ENCODE data around the gene PRSS33.
A peak's percentile ranks its signal among the peaks of the same experiment; 100 is the strongest.

Gene PRSS33

GRCh38 chr16:2819939-2820835 lies 32.8 kb upstream of the PRSS33 start:
- no peak for DNase-seq

DNA sequence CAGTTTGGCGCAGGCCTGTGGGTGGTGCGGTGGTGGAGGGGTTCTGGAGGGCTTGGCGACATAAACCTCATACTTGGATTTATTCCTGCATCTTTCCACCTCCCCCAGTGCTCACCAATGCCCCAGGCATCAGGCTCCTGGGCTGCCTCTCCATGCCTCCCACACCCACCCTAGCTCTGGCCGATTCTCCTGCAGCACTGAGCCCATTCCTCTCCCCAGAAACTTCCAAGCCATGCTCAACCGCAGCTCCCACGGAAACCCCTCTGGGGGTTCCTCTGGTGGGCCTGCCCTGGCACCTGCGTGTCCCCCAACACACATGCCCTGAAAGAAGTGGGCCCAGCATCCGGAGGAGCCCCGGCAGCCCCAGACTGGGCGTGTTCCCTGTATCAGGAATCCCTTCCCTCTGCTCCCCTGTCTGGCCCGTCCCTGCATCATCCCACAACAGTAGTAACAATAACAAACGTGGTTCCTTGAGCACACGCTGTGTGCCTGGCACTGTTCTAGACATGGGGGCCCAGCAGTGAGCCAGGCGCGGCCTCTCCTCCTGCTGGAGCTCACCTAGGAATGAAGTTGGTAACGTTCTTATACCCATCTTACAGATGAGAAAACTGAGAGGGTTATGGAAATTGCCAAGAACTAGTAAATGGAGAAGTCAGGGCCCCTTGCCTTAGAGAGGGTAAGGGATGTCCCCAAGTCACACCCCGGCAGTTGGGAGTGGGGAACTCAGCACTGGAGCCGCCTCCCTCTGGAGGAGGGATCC lies 32.0 kb upstream of the PRSS33 start:
- DNase-seq, result no peak

- DNase-seq, result no peak
These were observed 31.0 kb upstream of the PRSS33 start for GRCh38 chr16:2818272-2818876.

DNA sequence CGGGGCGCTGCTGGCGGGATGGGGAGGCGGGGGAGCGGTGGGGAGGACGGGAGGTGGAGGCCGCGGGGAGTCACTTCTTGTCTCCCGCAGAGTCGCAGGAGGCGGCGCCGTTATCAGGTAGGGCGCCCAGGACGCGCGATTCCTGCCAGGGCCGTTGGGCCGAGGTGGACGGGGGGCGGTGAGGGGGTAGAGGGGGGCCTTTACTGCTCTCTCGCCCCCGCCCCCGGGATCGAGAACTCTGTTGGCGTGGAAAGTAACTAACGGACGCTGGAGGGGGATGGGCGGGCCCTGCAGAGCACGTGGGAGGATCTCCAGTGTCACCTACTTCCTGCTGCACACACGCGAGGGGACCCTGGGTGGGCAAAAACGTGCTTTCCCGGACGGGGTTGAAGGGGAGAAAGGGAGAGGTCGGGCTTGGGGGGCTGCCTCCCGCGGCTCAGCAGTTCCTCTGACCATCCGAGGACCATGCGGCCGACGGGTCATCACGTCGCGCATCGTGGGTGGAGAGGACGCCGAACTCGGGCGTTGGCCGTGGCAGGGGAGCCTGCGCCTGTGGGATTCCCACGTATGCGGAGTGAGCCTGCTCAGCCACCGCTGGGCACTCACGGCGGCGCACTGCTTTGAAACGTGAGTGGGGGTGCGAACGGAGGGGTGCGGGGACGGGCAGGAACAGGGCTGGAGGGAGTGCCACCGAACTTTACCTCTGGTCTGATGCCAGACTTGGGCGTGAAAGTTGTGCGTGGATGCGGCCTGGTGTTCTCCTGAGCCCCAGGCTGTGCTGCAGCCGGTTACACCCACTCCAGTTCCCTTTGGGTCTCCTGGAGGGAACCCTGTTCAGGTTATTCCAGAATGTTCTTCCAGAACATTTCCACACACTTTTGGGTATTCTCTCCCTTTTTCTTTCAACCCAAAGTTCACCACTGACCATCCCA lies 30.2 kb upstream of the PRSS33 start:
- DNase-seq, result no peak

DNA sequence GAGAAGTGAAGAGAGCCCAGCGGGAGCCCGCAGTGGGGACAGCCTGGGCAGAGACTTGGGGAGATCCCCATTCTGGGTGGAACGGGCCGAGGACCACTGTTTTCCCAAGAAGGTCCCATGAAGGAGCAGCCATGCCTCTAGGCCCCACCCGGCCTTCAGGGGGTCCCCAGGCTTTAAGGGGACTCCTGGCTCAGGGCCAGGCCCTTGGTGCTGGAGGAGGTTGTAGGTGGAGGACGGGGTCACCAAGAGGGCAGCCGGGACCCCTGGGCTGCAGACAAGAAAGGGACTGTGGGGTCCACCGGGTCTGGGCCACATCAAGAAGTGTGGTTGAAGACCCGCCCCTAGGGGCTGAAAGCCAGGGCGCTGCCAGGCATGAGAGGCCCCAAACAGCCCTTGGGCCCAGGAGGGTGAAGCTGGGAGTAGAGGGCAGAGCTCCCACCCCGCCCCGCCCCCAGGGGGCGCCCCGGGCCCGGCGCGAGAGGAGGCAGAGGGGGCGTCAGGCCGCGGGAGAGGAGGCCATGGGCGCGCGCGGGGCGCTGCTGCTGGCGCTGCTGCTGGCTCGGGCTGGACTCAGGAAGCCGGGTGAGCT lies 29.5 kb upstream of the PRSS33 start, which contains the start of gene PRSS21:
Gene PRSS21, plus strand, starts transcription at position 487 of the 589 bp plus-strand sequence. Its CDS starts 32 bp downstream, at position 519.
- peak; percentile 27 to 76 for DNase-seq

DNA sequence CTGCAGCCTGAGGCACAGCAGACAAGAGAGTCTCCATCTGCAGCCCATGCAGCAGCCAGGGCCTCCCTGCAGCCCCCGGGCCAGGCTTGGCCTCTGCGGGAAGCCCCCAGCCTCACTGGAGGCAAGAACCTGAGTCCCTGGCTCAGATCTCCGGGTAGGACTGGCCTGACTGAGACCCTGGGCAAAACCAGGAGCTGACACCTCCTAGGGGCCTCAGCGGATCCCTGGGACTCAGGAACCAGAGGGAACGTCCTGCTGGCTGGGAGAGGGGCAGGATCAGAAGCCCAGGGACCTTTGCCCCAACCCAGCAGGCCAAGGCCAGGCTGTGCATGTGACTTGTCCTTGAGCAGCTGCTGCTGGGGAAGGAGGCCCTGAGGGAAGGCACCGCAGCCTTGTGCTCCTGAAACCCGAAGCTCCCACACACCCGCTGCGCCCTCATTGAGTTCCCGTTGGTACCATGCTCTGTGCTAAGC lies 28.0 kb upstream of the PRSS33 start:
- no peak for DNase-seq

DNA sequence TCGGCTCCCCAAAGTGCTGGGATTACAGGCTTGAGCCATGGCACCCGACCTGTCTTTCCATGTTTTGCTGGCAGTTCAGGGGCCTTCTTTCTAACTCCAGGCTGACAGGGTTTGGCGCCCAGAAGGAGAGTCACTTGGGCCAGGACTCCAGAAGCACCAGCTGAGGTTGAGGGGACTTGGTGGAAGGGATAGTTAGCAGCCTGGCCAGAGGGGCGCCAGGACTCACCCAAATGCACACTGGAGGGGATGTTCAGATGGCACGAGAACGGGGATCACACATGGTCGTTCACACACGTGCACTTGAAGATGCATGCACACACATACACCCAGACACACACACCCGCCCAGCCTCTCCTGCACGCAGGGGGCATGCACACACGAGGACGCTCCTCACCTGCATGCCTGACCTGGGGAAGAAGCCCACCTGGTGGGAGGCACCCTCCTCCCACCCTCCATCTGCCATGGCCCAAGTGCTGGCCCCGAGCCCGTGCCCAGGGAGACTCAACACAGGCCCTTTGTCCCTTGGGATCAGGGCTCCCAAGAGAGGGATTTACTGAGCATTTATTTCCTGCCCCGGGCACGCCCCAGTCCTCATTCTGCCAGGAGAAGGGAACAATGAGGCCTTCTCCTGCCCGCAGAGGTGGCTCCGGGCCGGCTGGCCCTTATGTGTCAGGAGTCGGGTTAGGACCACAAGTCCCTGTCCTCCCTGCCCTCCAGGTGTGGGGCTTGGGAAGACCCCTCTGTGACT lies 27.4 kb upstream of the PRSS33 start:
- no peak for DNase-seq

GRCh38 chr16:2813771-2814221 lies 26.4 kb upstream of the PRSS33 start:
- no peak for DNase-seq

DNA sequence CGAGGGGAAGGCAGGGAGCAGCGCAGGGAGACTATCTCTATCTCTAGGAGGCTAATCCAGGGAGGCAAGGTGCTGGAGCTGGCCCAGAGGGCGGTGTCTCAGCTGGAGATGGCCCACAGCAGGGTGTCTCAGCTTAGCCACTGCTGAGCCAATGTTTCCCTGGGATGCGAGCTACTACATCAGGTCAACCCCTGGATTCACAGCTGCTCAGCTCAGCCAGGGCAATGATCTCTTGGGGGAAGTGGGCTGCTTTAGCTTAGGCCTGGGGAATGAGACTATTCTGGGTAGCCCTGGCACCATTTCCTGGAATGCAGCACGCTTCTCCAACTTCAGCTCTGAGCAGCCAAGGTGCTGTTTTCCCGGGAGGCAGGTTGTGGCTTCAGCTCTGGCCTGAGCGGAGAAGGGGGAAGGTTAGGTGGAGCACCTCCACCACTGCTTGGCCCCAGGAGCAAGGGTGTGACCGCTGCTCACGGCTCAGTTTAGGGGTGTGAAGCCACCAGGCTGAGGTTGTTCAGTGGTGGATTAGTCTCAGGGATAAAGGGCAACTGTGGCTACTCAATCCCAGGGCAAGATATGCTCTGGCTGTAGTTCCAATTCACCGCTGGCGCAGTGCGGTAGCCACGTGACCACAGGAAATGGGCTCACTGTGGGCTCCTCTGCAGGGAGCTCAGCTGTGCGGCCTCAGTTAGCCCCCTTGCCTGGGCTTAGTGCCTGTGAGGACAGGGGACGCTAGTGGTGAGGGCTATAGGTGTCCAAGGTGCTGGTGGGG lies 24.5 kb upstream of the PRSS33 start:
- DNase-seq, result no peak

DNA sequence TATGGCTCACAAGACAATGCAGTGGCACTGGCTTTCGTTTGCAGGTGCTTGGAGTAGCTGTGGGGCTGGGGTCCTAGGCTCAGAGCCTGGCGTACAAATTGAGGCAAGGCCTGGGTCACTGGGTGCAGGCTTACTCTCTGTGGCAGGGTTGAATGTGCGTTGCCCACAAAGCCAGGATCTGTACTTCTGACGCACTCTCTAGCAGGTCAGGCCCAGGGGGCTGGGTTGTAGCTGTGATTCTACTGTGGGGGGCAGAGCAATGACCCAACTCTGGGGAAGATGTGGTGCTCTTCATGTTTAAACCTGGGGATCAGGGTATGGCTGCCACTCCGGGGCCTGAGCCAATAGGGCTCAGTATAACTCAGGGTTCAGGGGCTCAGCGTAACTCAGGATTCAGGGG lies 23.3 kb upstream of the PRSS33 start:
- no peak for DNase-seq

DNA sequence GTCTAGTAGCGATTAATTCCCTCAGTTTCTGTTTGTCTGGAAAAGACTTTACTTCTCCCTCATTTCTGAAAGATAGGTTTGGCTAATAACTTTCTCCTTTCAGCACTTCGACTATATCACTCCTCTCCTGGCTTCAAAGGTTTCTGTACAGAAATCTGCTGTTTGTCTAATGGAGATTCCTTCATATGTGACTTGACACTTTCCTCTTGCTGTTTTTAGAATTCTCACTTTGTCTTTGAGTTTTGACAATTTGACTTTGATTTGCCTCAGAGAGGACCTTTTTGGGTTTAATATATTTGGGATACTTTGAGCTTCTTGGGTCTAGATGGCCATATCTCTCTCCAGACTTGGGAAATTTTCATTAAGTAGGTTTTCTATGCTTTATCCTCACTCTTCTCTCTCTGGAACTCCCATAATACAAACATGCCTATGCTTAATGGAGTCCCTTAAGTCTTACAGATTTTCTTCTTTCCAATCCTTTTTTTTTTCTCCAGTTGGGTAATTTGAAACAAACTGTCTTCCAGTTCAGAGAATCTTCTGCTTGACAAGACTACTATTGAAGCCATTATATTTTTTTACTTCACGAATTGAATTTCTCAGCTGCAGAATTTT lies 21.9 kb upstream of the PRSS33 start:
- DNase-seq, result no peak

- no peak for DNase-seq
These were observed 20.8 kb upstream of the PRSS33 start for GRCh38 chr16:2808181-2808580.

GRCh38 chr16:2806286-2806685 lies 18.9 kb upstream of the PRSS33 start:
- no peak for DNase-seq

DNA sequence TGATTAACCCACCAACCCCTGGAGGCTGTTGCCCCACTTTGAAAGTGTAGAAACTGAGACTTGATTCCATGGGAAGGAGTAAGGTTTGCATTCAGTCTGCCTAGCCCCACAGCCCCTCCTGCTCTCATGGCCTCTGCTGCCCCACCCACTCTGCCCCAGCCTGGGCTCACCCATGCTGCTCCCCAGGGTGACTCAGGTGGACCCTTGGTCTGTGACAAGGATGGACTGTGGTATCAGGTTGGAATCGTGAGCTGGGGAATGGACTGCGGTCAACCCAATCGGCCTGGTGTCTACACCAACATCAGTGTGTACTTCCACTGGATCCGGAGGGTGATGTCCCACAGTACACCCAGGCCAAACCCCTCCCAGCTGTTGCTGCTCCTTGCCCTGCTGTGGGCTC lies 17.4 kb upstream of the PRSS33 start:
- DNase-seq, result no peak

GRCh38 chr16:2803545-2804195 lies 16.3 kb upstream of the PRSS33 start:
- DNase-seq, result no peak

GRCh38 chr16:2799859-2800226 lies 12.5 kb upstream of the PRSS33 start:
- no peak for DNase-seq

GRCh38 chr16:2799205-2799858 lies 12.0 kb upstream of the PRSS33 start:
- no peak for DNase-seq

DNA sequence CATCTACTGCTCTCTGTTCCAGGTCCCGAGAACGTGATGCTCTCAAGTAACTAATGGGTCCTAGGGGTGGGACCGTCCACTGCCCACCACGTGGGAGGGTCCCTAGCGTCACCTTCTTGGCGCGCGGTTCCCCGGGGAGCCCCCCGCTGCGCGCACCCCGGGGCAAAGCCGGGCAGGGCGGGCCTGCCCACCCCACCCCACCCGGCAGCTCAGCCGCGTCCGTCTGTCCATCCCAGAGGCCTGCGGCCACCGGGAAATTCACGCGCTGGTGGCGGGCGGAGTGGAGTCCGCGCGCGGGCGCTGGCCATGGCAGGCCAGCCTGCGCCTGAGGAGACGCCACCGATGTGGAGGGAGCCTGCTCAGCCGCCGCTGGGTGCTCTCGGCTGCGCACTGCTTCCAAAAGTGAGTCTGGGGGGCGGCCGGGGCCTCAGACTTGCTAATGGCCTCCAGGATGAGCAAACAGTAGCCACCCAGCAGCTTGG lies 11.4 kb upstream of the PRSS33 start:
- no peak for DNase-seq
